Measurements from ENCODE around the gene CNTN4.

Gene CNTN4

GRCh38 chr3:2684046-2684445 lies 585.4 kb downstream of the CNTN4 start:
- DNase-seq (ENCODE audit: low read depth in 3 of 3): no peak

GRCh38 chr3:2686816-2687502 lies 588.3 kb downstream of the CNTN4 start:
- DNase-seq (ENCODE audit: low read depth in 3 of 3): no peak

- DNase-seq (ENCODE audit: low read depth in 3 of 3): no peak
Observed at GRCh38 chr3:2697589-2697988, 598.9 kb downstream of the CNTN4 start.

- no peak for DNase-seq (ENCODE audit: low read depth in 3 of 3)
Observed at GRCh38 chr3:2701471-2701870, 602.8 kb downstream of the CNTN4 start.

GRCh38 chr3:2706144-2706835 lies 607.6 kb downstream of the CNTN4 start:
- no peak for DNase-seq (ENCODE audit: low read depth in 3 of 3)

- no peak for DNase-seq (ENCODE audit: low read depth in 3 of 3)
Observed at GRCh38 chr3:2706836-2707210, 608.2 kb downstream of the CNTN4 start.

- no peak for DNase-seq (ENCODE audit: low read depth in 3 of 3)
Observed at GRCh38 chr3:2711081-2711480, 612.4 kb downstream of the CNTN4 start.

- DNase-seq (ENCODE audit: low read depth in 3 of 3): no peak
Observed at GRCh38 chr3:2713923-2714322, 615.3 kb downstream of the CNTN4 start.

GRCh38 chr3:2714834-2715233 lies 616.2 kb downstream of the CNTN4 start:
- no peak for DNase-seq (ENCODE audit: low read depth in 3 of 3)

GRCh38 chr3:2727101-2727500 lies 628.4 kb downstream of the CNTN4 start:
- no peak for DNase-seq (ENCODE audit: low read depth in 3 of 3)

- no peak for DNase-seq (ENCODE audit: low read depth in 3 of 3)
Observed at GRCh38 chr3:2727610-2728318, 629.1 kb downstream of the CNTN4 start.

- no peak for DNase-seq (ENCODE audit: low read depth in 3 of 3)
Observed at GRCh38 chr3:2731843-2732242, 633.2 kb downstream of the CNTN4 start.

GRCh38 chr3:2735392-2735894 lies 636.8 kb downstream of the CNTN4 start:
- DNase-seq (ENCODE audit: low read depth in 3 of 3): no peak

- no peak for DNase-seq (ENCODE audit: low read depth in 3 of 3)
Observed at GRCh38 chr3:2741516-2741915, 642.9 kb downstream of the CNTN4 start.

- DNase-seq (ENCODE audit: low read depth in 3 of 3): no peak
Observed at GRCh38 chr3:2765002-2765579, 666.4 kb downstream of the CNTN4 start.

- no peak for DNase-seq (ENCODE audit: low read depth in 3 of 3)
Observed at GRCh38 chr3:2770451-2770850, 671.8 kb downstream of the CNTN4 start.

GRCh38 chr3:2771193-2771592 lies 672.5 kb downstream of the CNTN4 start:
- DNase-seq (ENCODE audit: low read depth in 3 of 3): no peak

GRCh38 chr3:2771741-2772140 lies 673.1 kb downstream of the CNTN4 start:
- DNase-seq (ENCODE audit: low read depth in 3 of 3): no peak

- no peak for DNase-seq (ENCODE audit: low read depth in 3 of 3)
Observed at GRCh38 chr3:2772803-2773202, 674.1 kb downstream of the CNTN4 start.

- DNase-seq (ENCODE audit: low read depth in 3 of 3): no peak
Observed at GRCh38 chr3:2774481-2775249, 676.0 kb downstream of the CNTN4 start.

- no peak for DNase-seq (ENCODE audit: low read depth in 3 of 3)
Observed at GRCh38 chr3:2783261-2783660, 684.6 kb downstream of the CNTN4 start.

- DNase-seq (ENCODE audit: low read depth in 3 of 3): no peak
Observed at GRCh38 chr3:2784627-2785026, 686.0 kb downstream of the CNTN4 start.
